Measurements from ENCODE around the gene GPX4. TPM values are rescaled to one million over a fixed set of nuclear protein-coding genes. Genes with fewer than 3 reads are reported as not detected.

The GPX4 gene, protein sequence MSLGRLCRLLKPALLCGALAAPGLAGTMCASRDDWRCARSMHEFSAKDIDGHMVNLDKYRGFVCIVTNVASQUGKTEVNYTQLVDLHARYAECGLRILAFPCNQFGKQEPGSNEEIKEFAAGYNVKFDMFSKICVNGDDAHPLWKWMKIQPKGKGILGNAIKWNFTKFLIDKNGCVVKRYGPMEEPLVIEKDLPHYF
- 61.5 and 154 TPM in 2 replicates for total RNA-seq (2011; cell fraction: chromatin; rRNA removed; ENCODE audit: low replicate concordance)
- 171 and 189 TPM in 2 replicates for total RNA-seq (2011; cell fraction: nucleolus; rRNA removed)
- total RNA-seq (2011; cell fraction: nucleoplasm; rRNA removed): 129 and 161 TPM in 2 replicates
- total RNA-seq (2014; rRNA removed): 639 and 643 TPM in 2 replicates
- 131 and 209 TPM in 2 replicates for total RNA-seq (2014; rRNA removed; fragmentation: Illumina TruSeq; extraction: Trizol)
- total RNA-seq (2015; rRNA removed; fragmentation: Illumina TruSeq; extraction: Trizol): 349 and 395 TPM in 2 replicates
- 383 and 392 TPM in 2 replicates for total RNA-seq (2021)
- 223 and 286 TPM in 2 replicates for polyA plus RNA-seq (2011; rRNA removed)
- polyA plus RNA-seq (2011; cell fraction: cytosol; rRNA removed): 531 and 777 TPM in 2 replicates
- 389 and 485 TPM in 2 replicates for polyA plus RNA-seq (2011; cell fraction: nucleus; rRNA removed)
- polyA plus RNA-seq (2012): 659 and 746 TPM in 2 replicates
- polyA plus RNA-seq (2014; fragmentation: Illumina TruSeq; extraction: Trizol): 434 and 536 TPM in 2 replicates
- 100 to 1,000 TPM in 1 of 2 experiments, 10 to 100 TPM in 1; 61.4 to 125 TPM for polyA plus RNA-seq (2014; fragmentation: Nextera tagmentation; extraction: Ambion mirVana)
- polyA plus RNA-seq (2014; rRNA removed): 661 and 856 TPM in 2 replicates
- 117 and 134 TPM in 2 replicates for polyA minus RNA-seq (2011; rRNA and poly(A)+ RNA removed)
- polyA minus RNA-seq (2011; cell fraction: cytosol; rRNA and poly(A)+ RNA removed): 191 and 300 TPM in 2 replicates
- polyA minus RNA-seq (2011; cell fraction: nucleus; rRNA and poly(A)+ RNA removed): 54.3 and 64.1 TPM in 2 replicates
- percentile 92 among the genes with signal in this experiment for Bru-seq, nascent RNA
- BruChase-seq, experiment 1, labeled RNA remaining after a 2-hour chase: percentile 91 among the genes with signal in this experiment
- BruChase-seq, experiment 2, labeled RNA remaining after a 6-hour chase: percentile 91 among the genes with signal in this experiment
- long read RNA-seq, experiment 1, transcript GPX4-204 (6 exons, 536 nt): minor isoform, 28 of 773 reads
- long read RNA-seq, experiment 1, transcript GPX4-201 (7 exons, 919 nt): major isoform, 387 of 773 reads
- long read RNA-seq, experiment 1, partial matches to known transcripts: 289 of 773 reads
- long read RNA-seq, experiment 1, other reads (novel, unspliced or antisense): 62 of 773 reads
- long read RNA-seq, experiment 2, transcript GPX4-201 (7 exons, 919 nt): major isoform, 75 of 413 reads
- long read RNA-seq, experiment 2, transcript GPX4-207 (6 exons, 812 nt): minor isoform, 5 of 413 reads
- long read RNA-seq, experiment 2, partial matches to known transcripts: 49 of 413 reads
- long read RNA-seq, experiment 2, other reads (novel, unspliced or antisense): 279 of 413 reads
- long read RNA-seq, experiment 3, transcript GPX4-207 (6 exons, 812 nt): minor isoform, 9 of 561 reads
- long read RNA-seq, experiment 3, transcript GPX4-204 (6 exons, 536 nt): minor isoform, 10 of 561 reads
- long read RNA-seq, experiment 3, transcript GPX4-201 (7 exons, 919 nt): major isoform, 407 of 561 reads
- long read RNA-seq, experiment 3, partial matches to known transcripts: 50 of 561 reads
- long read RNA-seq, experiment 3, other reads (novel, unspliced or antisense): 84 of 561 reads

GRCh38 chr19:1103708-1104310 is at the start of gene GPX4:
GPX4 (plus strand) TSS chr19:1103994; CDS start chr19:1104044, 50 bp downstream.
- peak within 1 kb of the TSS; percentile 98 for H3K27ac ChIP-seq (ENCODE audit: extremely low read depth, low read depth, low read length)
- no TSS peak for BruUV-seq (replicated peaks)
- ChIA-PET CTCF (ENCODE audit: low intra/inter-chr PET ratio) (no interaction called here), POLR2A (interaction anchor here (0.6 to 1.6 kb wide), 11 partner anchors 9 to 165 kb away, joined by 3 to 14 read pairs (median 5); partner anchors contain the start of genes ABCA7 and CIRBP)
- intact Hi-C loops (cut with micrococcal nuclease): loop anchor here (2.0 to 5.0 kb wide), 2 partner anchors 62 to 83 kb away; partner anchors contain the start of genes ABCA7, RNU6-2 and TMEM259
- DNase-seq (ENCODE audit: extremely low read depth in 1 of 4, low spot score in 3 of 4) (peak; percentile 95 to 100 (median 97)), ATAC-seq (peak; percentile 95), FAIRE-seq (peak; percentile 99)
- peaks cover 27 to 70% of the 10 kb centered on the region in 2 experiments for H3K4me1 ChIP-seq (replicated peaks in 1 of 2; ENCODE audit: control insufficient read depth in 2 of 2, insufficient read depth in 2 of 2, low read length in 2 of 2)
- peak within 1 kb of the TSS; percentile 97 for H3K4me3 ChIP-seq
- H3K27me3 ChIP-seq (ENCODE audit: control insufficient read depth in 2 of 2, insufficient read depth in 2 of 2, low read length in 2 of 2): no peaks in the 10 kb centered on the region
- peaks cover 34% of the 10 kb centered on the region; the same call in 2 of the 3 replicates for H3K36me3 ChIP-seq (ENCODE audit: control insufficient read depth, insufficient read depth, low read length)
- WGBS (ENCODE audit: insufficient coverage, low coverage, missing lambda C conversion rate): 1% methylated on average over 47 of the region's 75 CpGs
- peaks cover 7% of the 10 kb centered on the region for H3K9me3 ChIP-seq (replicated peaks; ENCODE audit: control insufficient read depth, insufficient read depth, low read depth, low read length)
- in situ Hi-C loops (cut with MboI): no loop called here
- H3K9me1 ChIP-seq (ENCODE audit: control insufficient read depth, insufficient read depth, low read length): no peaks in the 10 kb centered on the region
- H3K9ac ChIP-seq (ENCODE audit: insufficient read depth in 1 of 2, low read depth in 2 of 2, low read length in 2 of 2): peak within 1 kb of the TSS; percentile 88 to 95
- H3K4me2 ChIP-seq (ENCODE audit: insufficient read depth, low read length): peak within 1 kb of the TSS; percentile 82
- H4K20me1 ChIP-seq (replicated peaks; ENCODE audit: control insufficient read depth, insufficient read depth, low read length): no peaks in the 10 kb centered on the region; the same call in 1 of the 2 replicates
- peak within 1 kb of the TSS; percentile 74 for H2AFZ ChIP-seq (ENCODE audit: low read depth, low read length)
- peaks cover 25% of the 10 kb centered on the region for H3K79me2 ChIP-seq (ENCODE audit: control insufficient read depth, insufficient read depth, low read length)
- TF ChIP-seq U2AF2 (optimal IDR thresholded peaks at IDR 0.05; ENCODE audit: low read depth, low read length) (no peak), TAF9B (IDR thresholded peaks at IDR 0.05; ENCODE audit: partially characterized antibody) (no peak), L3MBTL2 (IDR thresholded peaks at IDR 0.05) (peak; percentile 83; the same call in 1 of the 2 replicates), NRF1 (conservative IDR thresholded peaks at IDR 0.05 in 1 of 2, IDR thresholded peaks at IDR 0.05 in 1 of 2) (peak; percentile 92 to 93), ZNF584 (CRISPR knock-in tag; IDR thresholded peaks at IDR 0.05; ENCODE audit: low read depth) (no peak), PRPF4 (IDR thresholded peaks at IDR 0.05; ENCODE audit: insufficient read depth, low read depth, low read length, poor library complexity, severe bottlenecking) (peak; percentile 72)
- TF ChIP-seq, protein P1, sequence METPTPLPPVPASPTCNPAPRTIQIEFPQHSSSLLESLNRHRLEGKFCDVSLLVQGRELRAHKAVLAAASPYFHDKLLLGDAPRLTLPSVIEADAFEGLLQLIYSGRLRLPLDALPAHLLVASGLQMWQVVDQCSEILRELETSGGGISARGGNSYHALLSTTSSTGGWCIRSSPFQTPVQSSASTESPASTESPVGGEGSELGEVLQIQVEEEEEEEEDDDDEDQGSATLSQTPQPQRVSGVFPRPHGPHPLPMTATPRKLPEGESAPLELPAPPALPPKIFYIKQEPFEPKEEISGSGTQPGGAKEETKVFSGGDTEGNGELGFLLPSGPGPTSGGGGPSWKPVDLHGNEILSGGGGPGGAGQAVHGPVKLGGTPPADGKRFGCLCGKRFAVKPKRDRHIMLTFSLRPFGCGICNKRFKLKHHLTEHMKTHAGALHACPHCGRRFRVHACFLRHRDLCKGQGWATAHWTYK (CRISPR knock-in tag; IDR thresholded peaks at IDR 0.05): peak; percentile 50; the same call in 1 of the 2 replicates
- TF ChIP-seq, protein P2, sequence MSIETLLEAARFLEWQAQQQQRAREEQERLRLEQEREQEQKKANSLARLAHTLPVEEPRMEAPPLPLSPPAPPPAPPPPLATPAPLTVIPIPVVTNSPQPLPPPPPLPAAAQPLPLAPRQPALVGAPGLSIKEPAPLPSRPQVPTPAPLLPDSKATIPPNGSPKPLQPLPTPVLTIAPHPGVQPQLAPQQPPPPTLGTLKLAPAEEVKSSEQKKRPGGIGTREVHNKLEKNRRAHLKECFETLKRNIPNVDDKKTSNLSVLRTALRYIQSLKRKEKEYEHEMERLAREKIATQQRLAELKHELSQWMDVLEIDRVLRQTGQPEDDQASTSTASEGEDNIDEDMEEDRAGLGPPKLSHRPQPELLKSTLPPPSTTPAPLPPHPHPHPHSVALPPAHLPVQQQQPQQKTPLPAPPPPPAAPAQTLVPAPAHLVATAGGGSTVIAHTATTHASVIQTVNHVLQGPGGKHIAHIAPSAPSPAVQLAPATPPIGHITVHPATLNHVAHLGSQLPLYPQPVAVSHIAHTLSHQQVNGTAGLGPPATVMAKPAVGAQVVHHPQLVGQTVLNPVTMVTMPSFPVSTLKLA (conservative IDR thresholded peaks at IDR 0.05): peak in 1 of 2 experiments; percentile 69; a peak in 2 of 4 replicates
